ENCODE measurements around the gene MAMSTR. TPM values are rescaled to one million over a fixed set of nuclear protein-coding genes. Genes with fewer than 3 reads are reported as not detected.
A peak's percentile ranks its signal among the peaks of the same experiment; 100 is the strongest.

Gene MAMSTR
- total and polyA plus RNA-seq, 9 of the 15 experiments (the other 6 are each of a cell fraction or from before 2014, with no cell fraction given) = 0.08 to 1.00 (median 0.40) TPM; not detected in 1

DNA sequence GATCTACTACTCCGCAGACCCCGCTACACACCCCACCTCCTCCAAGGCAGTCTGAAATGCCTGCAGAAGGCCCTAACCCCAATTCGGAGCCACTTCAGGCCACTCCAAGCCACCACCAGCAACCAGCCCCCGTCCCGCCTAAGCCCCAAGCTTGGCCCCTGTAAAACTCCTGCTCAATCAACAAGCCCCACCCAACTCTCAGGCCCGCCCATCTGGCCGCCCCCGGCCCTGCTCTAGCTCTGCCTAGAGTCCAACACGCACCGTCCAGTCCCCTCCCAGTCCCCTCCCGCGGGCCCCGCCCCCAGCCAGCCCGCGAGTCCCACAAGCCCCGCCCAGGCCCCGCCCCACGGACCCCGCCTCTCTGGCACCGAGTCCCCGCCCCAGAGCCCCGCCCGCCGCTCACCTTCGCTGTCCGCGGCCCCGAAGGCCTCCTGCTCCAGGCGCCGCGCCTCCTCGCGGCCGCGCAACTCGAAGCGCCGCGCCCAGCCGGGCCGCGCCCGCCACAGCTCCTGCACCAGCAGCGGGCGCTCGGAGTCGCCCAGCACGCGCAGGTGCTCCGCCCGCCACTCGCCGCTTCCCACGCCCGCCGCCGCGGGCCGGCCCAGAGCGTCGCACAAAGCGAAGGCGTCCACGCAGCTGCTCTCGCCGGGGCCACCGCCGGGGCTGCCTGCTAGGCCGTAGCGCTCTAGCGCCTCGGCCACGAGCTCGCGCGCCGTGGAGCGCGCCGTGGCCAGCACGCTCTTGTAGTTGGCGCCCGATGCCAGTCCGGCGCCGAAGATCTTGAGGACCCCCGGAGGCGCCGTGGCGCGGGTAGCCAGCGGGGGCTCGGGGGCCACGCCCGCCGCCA lies 19.3 kb upstream of the MAMSTR start (continued):
- TF ChIP-seq, protein P1, sequence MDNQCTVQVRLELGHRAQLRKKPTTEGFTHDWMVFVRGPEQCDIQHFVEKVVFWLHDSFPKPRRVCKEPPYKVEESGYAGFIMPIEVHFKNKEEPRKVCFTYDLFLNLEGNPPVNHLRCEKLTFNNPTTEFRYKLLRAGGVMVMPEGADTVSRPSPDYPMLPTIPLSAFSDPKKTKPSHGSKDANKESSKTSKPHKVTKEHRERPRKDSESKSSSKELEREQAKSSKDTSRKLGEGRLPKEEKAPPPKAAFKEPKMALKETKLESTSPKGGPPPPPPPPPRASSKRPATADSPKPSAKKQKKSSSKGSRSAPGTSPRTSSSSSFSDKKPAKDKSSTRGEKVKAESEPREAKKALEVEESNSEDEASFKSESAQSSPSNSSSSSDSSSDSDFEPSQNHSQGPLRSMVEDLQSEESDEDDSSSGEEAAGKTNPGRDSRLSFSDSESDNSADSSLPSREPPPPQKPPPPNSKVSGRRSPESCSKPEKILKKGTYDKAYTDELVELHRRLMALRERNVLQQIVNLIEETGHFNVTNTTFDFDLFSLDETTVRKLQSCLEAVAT (IDR thresholded peaks at IDR 0.05) = peak in 1 of 2 experiments; percentile 26; a peak in 1 of 4 replicates
- TF ChIP-seq BHLHE40 (IDR thresholded peaks at IDR 0.05; ENCODE audit: low read length) (peak; percentile 78; the same call in 1 of the 2 replicates), ZNF316 (IDR thresholded peaks at IDR 0.05) (no peak), EP300 (IDR thresholded peaks at IDR 0.05; ENCODE audit: low read length) (peak; percentile 29; the same call in 1 of the 2 replicates), HMG20A (CRISPR knock-in tag; conservative IDR thresholded peaks at IDR 0.05) (no peak), KAT7 (CRISPR knock-in tag; IDR thresholded peaks at IDR 0.05; ENCODE audit: borderline replicate concordance) (no peak), RFX5 (IDR thresholded peaks at IDR 0.05; ENCODE audit: low read depth, low read length) (no peak), ZNF75A (CRISPR knock-in tag; IDR thresholded peaks at IDR 0.05) (no peak)
- TF ChIP-seq, protein P2, sequence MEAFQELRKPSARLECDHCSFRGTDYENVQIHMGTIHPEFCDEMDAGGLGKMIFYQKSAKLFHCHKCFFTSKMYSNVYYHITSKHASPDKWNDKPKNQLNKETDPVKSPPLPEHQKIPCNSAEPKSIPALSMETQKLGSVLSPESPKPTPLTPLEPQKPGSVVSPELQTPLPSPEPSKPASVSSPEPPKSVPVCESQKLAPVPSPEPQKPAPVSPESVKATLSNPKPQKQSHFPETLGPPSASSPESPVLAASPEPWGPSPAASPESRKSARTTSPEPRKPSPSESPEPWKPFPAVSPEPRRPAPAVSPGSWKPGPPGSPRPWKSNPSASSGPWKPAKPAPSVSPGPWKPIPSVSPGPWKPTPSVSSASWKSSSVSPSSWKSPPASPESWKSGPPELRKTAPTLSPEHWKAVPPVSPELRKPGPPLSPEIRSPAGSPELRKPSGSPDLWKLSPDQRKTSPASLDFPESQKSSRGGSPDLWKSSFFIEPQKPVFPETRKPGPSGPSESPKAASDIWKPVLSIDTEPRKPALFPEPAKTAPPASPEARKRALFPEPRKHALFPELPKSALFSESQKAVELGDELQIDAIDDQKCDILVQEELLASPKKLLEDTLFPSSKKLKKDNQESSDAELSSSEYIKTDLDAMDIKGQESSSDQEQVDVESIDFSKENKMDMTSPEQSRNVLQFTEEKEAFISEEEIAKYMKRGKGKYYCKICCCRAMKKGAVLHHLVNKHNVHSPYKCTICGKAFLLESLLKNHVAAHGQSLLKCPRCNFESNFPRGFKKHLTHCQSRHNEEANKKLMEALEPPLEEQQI (IDR thresholded peaks at IDR 0.05) = no peak
- TF ChIP-seq, protein P3, sequence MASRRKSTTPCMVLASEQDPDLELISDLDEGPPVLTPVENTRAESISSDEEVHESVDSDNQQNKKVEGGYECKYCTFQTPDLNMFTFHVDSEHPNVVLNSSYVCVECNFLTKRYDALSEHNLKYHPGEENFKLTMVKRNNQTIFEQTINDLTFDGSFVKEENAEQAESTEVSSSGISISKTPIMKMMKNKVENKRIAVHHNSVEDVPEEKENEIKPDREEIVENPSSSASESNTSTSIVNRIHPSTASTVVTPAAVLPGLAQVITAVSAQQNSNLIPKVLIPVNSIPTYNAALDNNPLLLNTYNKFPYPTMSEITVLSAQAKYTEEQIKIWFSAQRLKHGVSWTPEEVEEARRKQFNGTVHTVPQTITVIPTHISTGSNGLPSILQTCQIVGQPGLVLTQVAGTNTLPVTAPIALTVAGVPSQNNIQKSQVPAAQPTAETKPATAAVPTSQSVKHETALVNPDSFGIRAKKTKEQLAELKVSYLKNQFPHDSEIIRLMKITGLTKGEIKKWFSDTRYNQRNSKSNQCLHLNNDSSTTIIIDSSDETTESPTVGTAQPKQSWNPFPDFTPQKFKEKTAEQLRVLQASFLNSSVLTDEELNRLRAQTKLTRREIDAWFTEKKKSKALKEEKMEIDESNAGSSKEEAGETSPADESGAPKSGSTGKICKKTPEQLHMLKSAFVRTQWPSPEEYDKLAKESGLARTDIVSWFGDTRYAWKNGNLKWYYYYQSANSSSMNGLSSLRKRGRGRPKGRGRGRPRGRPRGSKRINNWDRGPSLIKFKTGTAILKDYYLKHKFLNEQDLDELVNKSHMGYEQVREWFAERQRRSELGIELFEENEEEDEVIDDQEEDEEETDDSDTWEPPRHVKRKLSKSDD (conservative IDR thresholded peaks at IDR 0.05; ENCODE audit: low read length) = no peak
- TF ChIP-seq, protein P4, sequence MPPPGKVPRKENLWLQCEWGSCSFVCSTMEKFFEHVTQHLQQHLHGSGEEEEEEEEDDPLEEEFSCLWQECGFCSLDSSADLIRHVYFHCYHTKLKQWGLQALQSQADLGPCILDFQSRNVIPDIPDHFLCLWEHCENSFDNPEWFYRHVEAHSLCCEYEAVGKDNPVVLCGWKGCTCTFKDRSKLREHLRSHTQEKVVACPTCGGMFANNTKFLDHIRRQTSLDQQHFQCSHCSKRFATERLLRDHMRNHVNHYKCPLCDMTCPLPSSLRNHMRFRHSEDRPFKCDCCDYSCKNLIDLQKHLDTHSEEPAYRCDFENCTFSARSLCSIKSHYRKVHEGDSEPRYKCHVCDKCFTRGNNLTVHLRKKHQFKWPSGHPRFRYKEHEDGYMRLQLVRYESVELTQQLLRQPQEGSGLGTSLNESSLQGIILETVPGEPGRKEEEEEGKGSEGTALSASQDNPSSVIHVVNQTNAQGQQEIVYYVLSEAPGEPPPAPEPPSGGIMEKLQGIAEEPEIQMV (tag; conservative IDR thresholded peaks at IDR 0.05; ENCODE audit: low read depth) = no peak
- TF ChIP-seq, protein P5, sequence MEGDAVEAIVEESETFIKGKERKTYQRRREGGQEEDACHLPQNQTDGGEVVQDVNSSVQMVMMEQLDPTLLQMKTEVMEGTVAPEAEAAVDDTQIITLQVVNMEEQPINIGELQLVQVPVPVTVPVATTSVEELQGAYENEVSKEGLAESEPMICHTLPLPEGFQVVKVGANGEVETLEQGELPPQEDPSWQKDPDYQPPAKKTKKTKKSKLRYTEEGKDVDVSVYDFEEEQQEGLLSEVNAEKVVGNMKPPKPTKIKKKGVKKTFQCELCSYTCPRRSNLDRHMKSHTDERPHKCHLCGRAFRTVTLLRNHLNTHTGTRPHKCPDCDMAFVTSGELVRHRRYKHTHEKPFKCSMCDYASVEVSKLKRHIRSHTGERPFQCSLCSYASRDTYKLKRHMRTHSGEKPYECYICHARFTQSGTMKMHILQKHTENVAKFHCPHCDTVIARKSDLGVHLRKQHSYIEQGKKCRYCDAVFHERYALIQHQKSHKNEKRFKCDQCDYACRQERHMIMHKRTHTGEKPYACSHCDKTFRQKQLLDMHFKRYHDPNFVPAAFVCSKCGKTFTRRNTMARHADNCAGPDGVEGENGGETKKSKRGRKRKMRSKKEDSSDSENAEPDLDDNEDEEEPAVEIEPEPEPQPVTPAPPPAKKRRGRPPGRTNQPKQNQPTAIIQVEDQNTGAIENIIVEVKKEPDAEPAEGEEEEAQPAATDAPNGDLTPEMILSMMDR (IDR thresholded peaks at IDR 0.05 in 2 of 3, conservative IDR thresholded peaks at IDR 0.05 in 1 of 3; ENCODE audit: insufficient read depth in 2 of 3, low read depth in 1 of 3, low read length in 3 of 3) = peak in 2 of 3 experiments; percentile 88 to 98; a peak in 5 of 6 replicates
- TF ChIP-seq, protein P6, sequence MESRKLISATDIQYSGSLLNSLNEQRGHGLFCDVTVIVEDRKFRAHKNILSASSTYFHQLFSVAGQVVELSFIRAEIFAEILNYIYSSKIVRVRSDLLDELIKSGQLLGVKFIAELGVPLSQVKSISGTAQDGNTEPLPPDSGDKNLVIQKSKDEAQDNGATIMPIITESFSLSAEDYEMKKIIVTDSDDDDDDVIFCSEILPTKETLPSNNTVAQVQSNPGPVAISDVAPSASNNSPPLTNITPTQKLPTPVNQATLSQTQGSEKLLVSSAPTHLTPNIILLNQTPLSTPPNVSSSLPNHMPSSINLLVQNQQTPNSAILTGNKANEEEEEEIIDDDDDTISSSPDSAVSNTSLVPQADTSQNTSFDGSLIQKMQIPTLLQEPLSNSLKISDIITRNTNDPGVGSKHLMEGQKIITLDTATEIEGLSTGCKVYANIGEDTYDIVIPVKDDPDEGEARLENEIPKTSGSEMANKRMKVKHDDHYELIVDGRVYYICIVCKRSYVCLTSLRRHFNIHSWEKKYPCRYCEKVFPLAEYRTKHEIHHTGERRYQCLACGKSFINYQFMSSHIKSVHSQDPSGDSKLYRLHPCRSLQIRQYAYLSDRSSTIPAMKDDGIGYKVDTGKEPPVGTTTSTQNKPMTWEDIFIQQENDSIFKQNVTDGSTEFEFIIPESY (CRISPR knock-in tag; IDR thresholded peaks at IDR 0.05) = peak; percentile 95

Measured in K562 (cell line).